ENCODE results near the gene LSR. TPM values are rescaled to one million over a fixed set of nuclear protein-coding genes. Genes with fewer than 3 reads are reported as not detected.

The LSR gene
- 0.87 and 1.3 TPM in 2 replicates for total RNA-seq (2012; rRNA removed)

DNA sequence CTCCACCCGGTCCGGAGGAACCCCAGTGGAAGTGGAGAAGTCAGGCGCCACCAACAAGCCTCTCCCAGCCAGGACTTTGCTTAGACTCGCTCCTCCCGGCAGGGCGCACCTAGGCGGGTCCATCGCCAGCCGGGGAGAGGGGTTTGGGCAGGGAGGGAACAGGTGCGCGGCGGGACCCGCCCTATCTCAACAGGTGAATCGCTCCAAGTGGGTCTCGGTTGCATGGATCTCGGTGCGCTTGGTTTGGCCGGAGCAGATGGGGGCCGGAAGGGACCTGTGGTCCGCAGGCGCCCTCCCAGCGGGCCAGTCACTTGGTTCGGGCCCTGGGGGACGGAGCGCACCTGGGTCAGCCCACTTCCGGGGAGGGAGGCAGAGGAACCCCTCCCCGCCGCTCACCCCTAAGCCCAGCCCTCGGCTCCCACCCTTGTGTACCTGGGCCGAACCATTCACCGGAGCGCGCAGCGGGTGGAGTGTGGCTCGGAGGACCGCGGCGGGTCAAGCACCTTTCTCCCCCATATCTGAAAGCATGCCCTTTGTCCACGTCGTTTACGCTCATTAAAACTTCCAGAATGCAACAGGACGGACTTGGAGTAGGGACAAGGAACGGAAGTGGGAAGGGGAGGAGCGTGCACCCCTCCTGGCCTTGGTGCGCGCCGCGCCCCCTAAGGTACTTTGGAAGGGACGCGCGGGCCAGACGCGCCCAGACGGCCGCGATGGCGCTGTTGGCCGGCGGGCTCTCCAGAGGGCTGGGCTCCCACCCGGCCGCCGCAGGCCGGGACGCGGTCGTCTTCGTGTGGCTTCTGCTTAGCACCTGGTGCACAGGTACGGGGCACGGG, at the start of gene LSR:
LSR (plus strand) TSS at position 693 of the 836 bp plus-strand sequence; CDS start at position 714, 21 bp downstream.
- Histone ChIP-seq H3K27me3 (ENCODE audit: control insufficient read depth, insufficient read depth, low read length) (peaks cover 58% of the 10 kb centered on the region), H3K4me3 (ENCODE audit: low read length) (no peak within 1 kb of the TSS), H3K9me3 (replicated peaks; ENCODE audit: low read length) (no peaks in the 10 kb centered on the region), H3K9ac (ENCODE audit: low read depth, low read length) (no peak within 1 kb of the TSS), H3K4me2 (ENCODE audit: low read length) (no peak within 1 kb of the TSS), H3K4me1 (ENCODE audit: control insufficient read depth, insufficient read depth, low read length) (no peaks in the 10 kb centered on the region), H3K36me3 (ENCODE audit: insufficient read depth, low read length) (no peaks in the 10 kb centered on the region)

GRCh38 chr19:35199481-35199880, 49.3 kb upstream of the LSR start:
- Histone ChIP-seq H3K27me3 (ENCODE audit: control insufficient read depth, insufficient read depth, low read length) (peaks cover 27% of the 10 kb centered on the region), H3K4me1 (ENCODE audit: control insufficient read depth, insufficient read depth, low read length) (no peaks in the 10 kb centered on the region), H3K9me3 (replicated peaks; ENCODE audit: low read length) (no peaks in the 10 kb centered on the region), H3K36me3 (ENCODE audit: insufficient read depth, low read length) (no peaks in the 10 kb centered on the region), H3K4me2 (ENCODE audit: low read length) (no peak overlapping the region), H3K9ac (ENCODE audit: low read depth, low read length) (no peak overlapping the region), H3K4me3 (ENCODE audit: low read length) (no peak overlapping the region)

- Histone ChIP-seq H3K9ac (ENCODE audit: low read depth, low read length) (no peak overlapping the region), H3K36me3 (ENCODE audit: insufficient read depth, low read length) (no peaks in the 10 kb centered on the region), H3K9me3 (replicated peaks; ENCODE audit: low read length) (no peaks in the 10 kb centered on the region), H3K4me2 (ENCODE audit: low read length) (no peak overlapping the region), H3K4me1 (ENCODE audit: control insufficient read depth, insufficient read depth, low read length) (no peaks in the 10 kb centered on the region), H3K4me3 (ENCODE audit: low read length) (no peak overlapping the region), H3K27me3 (ENCODE audit: control insufficient read depth, insufficient read depth, low read length) (peaks cover 28% of the 10 kb centered on the region)
Measured at GRCh38 chr19:35202722-35203688, 45.8 kb upstream of the LSR start.

- H3K36me3 ChIP-seq (ENCODE audit: insufficient read depth, low read length), result no peaks in the 10 kb centered on the region
- H3K4me2 ChIP-seq (ENCODE audit: low read length), result no peak overlapping the region
- H3K9me3 ChIP-seq (replicated peaks; ENCODE audit: low read length), result no peaks in the 10 kb centered on the region
- no peaks in the 10 kb centered on the region for H3K4me1 ChIP-seq (ENCODE audit: control insufficient read depth, insufficient read depth, low read length)
- H3K9ac ChIP-seq (ENCODE audit: low read depth, low read length), result no peak overlapping the region
- H3K27me3 ChIP-seq (ENCODE audit: control insufficient read depth, insufficient read depth, low read length), result peaks cover 17% of the 10 kb centered on the region
- no peak overlapping the region for H3K4me3 ChIP-seq (ENCODE audit: low read length)
Measured at GRCh38 chr19:35204799-35205732, 43.7 kb upstream of the LSR start.

DNA sequence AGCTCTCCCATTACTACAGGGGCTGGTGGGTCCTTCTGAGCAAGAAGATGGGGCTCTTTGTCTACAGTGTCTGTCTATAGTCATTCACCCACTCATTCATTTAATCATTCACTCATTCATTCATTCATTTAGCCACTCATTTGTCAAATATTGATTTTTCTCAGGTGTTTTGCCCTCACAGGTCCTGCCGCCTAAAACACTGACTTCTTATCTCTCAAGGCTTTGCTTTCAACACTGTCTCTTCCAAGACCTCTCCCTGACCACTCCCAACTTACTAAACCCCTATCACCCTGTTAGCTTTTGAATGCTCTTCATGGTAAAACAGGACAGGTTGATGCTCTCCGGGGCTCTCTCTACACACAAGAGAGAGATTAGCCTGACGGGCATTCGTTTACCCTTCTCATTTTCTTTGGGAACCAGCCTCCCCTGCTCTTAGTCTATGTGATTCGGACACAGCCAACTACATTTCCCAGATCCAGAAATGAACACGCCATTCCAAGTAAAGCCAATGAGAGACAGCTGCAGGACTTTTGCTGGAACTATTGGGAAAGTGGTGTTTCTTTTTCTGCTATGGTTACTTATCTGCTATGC, 43.0 kb upstream of the LSR start:
- Histone ChIP-seq H3K4me2 (ENCODE audit: low read length) (no peak overlapping the region), H3K4me3 (ENCODE audit: low read length) (no peak overlapping the region), H3K9ac (ENCODE audit: low read depth, low read length) (no peak overlapping the region), H3K4me1 (ENCODE audit: control insufficient read depth, insufficient read depth, low read length) (no peaks in the 10 kb centered on the region), H3K36me3 (ENCODE audit: insufficient read depth, low read length) (no peaks in the 10 kb centered on the region), H3K27me3 (ENCODE audit: control insufficient read depth, insufficient read depth, low read length) (peaks cover 14% of the 10 kb centered on the region), H3K9me3 (replicated peaks; ENCODE audit: low read length) (no peaks in the 10 kb centered on the region)

- Histone ChIP-seq H3K27me3 (ENCODE audit: control insufficient read depth, insufficient read depth, low read length) (peaks cover 9% of the 10 kb centered on the region), H3K4me1 (ENCODE audit: control insufficient read depth, insufficient read depth, low read length) (no peaks in the 10 kb centered on the region), H3K9me3 (replicated peaks; ENCODE audit: low read length) (no peaks in the 10 kb centered on the region), H3K4me2 (ENCODE audit: low read length) (no peak overlapping the region), H3K9ac (ENCODE audit: low read depth, low read length) (no peak overlapping the region), H3K36me3 (ENCODE audit: insufficient read depth, low read length) (no peaks in the 10 kb centered on the region), H3K4me3 (ENCODE audit: low read length) (no peak overlapping the region)
Measured at GRCh38 chr19:35206379-35206778, 42.4 kb upstream of the LSR start.

DNA sequence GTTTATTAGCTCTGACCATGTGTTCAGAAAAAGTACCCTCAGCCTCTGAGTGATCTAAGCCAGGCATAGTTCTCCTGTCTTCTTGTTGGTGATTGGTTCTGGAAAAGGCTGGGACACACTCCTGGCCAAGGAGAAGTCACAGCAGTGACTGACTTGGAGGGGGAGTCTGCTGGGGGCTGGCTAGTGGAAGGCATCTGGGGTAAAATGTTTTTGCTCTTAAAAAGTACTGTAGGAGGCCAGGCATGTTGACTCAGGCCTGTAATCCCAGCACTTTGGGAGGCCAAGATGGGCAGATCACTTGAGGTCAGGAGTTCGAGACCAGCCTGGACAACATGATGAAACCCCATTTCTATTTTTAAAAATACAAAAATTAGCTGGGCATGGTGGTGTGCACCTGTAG, 41.9 kb upstream of the LSR start:
- Histone ChIP-seq H3K9ac (ENCODE audit: low read depth, low read length) (no peak overlapping the region), H3K36me3 (ENCODE audit: insufficient read depth, low read length) (no peaks in the 10 kb centered on the region), H3K9me3 (replicated peaks; ENCODE audit: low read length) (no peaks in the 10 kb centered on the region), H3K4me3 (ENCODE audit: low read length) (no peak overlapping the region), H3K27me3 (ENCODE audit: control insufficient read depth, insufficient read depth, low read length) (peaks cover 9% of the 10 kb centered on the region), H3K4me1 (ENCODE audit: control insufficient read depth, insufficient read depth, low read length) (no peaks in the 10 kb centered on the region), H3K4me2 (ENCODE audit: low read length) (no peak overlapping the region)

DNA sequence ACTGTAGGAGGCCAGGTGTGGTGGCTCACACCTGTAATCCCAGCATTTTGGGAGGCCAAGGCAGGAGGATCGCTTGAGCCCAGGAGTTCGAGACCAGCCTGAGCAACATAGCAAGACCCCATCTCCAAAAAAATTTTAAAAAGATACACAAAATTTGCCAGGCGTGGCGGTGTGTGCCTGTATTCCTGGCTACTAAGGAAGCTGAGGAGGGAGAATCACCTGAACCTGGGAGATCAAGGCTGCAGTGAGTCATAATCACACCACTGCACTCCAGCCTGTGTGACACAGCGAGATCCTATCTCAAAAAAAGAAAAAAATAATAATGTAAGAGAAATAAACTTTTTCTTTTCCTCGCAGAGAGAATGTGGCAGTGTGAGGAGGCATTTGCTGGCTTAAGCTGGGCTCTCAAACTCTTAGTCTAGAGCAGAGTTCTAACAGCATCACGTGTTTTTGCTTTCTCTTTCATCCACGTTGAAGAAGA, 41.4 kb upstream of the LSR start:
- Histone ChIP-seq H3K4me3 (ENCODE audit: low read length) (no peak overlapping the region), H3K9me3 (replicated peaks; ENCODE audit: low read length) (no peaks in the 10 kb centered on the region), H3K27me3 (ENCODE audit: control insufficient read depth, insufficient read depth, low read length) (peaks cover 9% of the 10 kb centered on the region), H3K9ac (ENCODE audit: low read depth, low read length) (no peak overlapping the region), H3K4me1 (ENCODE audit: control insufficient read depth, insufficient read depth, low read length) (no peaks in the 10 kb centered on the region), H3K4me2 (ENCODE audit: low read length) (no peak overlapping the region), H3K36me3 (ENCODE audit: insufficient read depth, low read length) (no peaks in the 10 kb centered on the region)

- H3K36me3 ChIP-seq (ENCODE audit: insufficient read depth, low read length), result no peaks in the 10 kb centered on the region
- H3K27me3 ChIP-seq (ENCODE audit: control insufficient read depth, insufficient read depth, low read length), result peaks cover 9% of the 10 kb centered on the region
- H3K9me3 ChIP-seq (replicated peaks; ENCODE audit: low read length), result no peaks in the 10 kb centered on the region
- no peak overlapping the region for H3K4me2 ChIP-seq (ENCODE audit: low read length)
- no peak overlapping the region for H3K4me3 ChIP-seq (ENCODE audit: low read length)
- no peaks in the 10 kb centered on the region for H3K4me1 ChIP-seq (ENCODE audit: control insufficient read depth, insufficient read depth, low read length)
- H3K9ac ChIP-seq (ENCODE audit: low read depth, low read length), result no peak overlapping the region
Measured at GRCh38 chr19:35208121-35208520, 40.7 kb upstream of the LSR start.

- Histone ChIP-seq H3K4me1 (ENCODE audit: control insufficient read depth, insufficient read depth, low read length) (peaks cover 2% of the 10 kb centered on the region), H3K9ac (ENCODE audit: low read depth, low read length) (no peak overlapping the region), H3K36me3 (ENCODE audit: insufficient read depth, low read length) (no peaks in the 10 kb centered on the region), H3K27me3 (ENCODE audit: control insufficient read depth, insufficient read depth, low read length) (peaks cover 12% of the 10 kb centered on the region), H3K4me3 (ENCODE audit: low read length) (no peak overlapping the region), H3K9me3 (replicated peaks; ENCODE audit: low read length) (no peaks in the 10 kb centered on the region), H3K4me2 (ENCODE audit: low read length) (no peak overlapping the region)
Measured at GRCh38 chr19:35209646-35210045, 39.2 kb upstream of the LSR start.

Data from skeletal muscle satellite cell (primary cell).